Omental fat pad (tissue), 4 donors: ENCODE measurements around the gene MRPL14. TPM values are rescaled to one million over a fixed set of nuclear protein-coding genes. Genes with fewer than 3 reads are reported as not detected.

Experiments
- ATAC-seq: fragments of 150-250 bp; one replicate; pipeline ENCODE4 v1.9.1; 2016; ENCODE audit warnings: mild to moderate bottlenecking, moderate library complexity; ENCODE audit not compliant: low FRiP score
- DNase-seq: peaks from one replicate; pipeline ENCODE4 v3.0.0-alpha.2; 2019; ENCODE audit warnings: low spot score
- total RNA-seq, 4 donors: library from RNA; depleted of rRNA; stranded (reverse); fragments of >200 nt; gene quantifications; one replicate each; pipeline ENCODE4 v1.1.0, GENCODE V29; 2016
- TF ChIP-seq, protein P1 (sequence below), 3 donors: fragments of 450-650 bp; IDR thresholded peaks; one replicate each; pipeline ENCODE4 v1.5.1; 2016 to 2017; ENCODE audit warnings: antibody characterized with exemption in 3 of 3, mild to moderate bottlenecking in 3 of 3, moderate library complexity in 2 of 3

MRPL14 gene
- total RNA-seq, 4 donors from 2014 or later: 29.2 to 36.3 (median 35.5) TPM

- ATAC-seq (no peak), DNase-seq (no peak)
- TF ChIP-seq, protein P1, sequence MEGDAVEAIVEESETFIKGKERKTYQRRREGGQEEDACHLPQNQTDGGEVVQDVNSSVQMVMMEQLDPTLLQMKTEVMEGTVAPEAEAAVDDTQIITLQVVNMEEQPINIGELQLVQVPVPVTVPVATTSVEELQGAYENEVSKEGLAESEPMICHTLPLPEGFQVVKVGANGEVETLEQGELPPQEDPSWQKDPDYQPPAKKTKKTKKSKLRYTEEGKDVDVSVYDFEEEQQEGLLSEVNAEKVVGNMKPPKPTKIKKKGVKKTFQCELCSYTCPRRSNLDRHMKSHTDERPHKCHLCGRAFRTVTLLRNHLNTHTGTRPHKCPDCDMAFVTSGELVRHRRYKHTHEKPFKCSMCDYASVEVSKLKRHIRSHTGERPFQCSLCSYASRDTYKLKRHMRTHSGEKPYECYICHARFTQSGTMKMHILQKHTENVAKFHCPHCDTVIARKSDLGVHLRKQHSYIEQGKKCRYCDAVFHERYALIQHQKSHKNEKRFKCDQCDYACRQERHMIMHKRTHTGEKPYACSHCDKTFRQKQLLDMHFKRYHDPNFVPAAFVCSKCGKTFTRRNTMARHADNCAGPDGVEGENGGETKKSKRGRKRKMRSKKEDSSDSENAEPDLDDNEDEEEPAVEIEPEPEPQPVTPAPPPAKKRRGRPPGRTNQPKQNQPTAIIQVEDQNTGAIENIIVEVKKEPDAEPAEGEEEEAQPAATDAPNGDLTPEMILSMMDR (IDR thresholded peaks at IDR 0.05): no peak
These were observed 41.9 kb upstream of the MRPL14 start for GRCh38 chr6:44169154-44169553.

- no peak for ATAC-seq
- TF ChIP-seq, protein P1 (IDR thresholded peaks at IDR 0.05): no peak
- DNase-seq: no peak
These were observed 40.3 kb upstream of the MRPL14 start for GRCh38 chr6:44167567-44167966.

GRCh38 chr6:44166591-44167184, 39.4 kb upstream of the MRPL14 start:
- TF ChIP-seq, protein P1 (IDR thresholded peaks at IDR 0.05): no peak
- no peak for ATAC-seq
- no peak for DNase-seq

GRCh38 chr6:44166116-44166515, 38.9 kb upstream of the MRPL14 start:
- ATAC-seq (no peak), DNase-seq (no peak)
- TF ChIP-seq, protein P1 (IDR thresholded peaks at IDR 0.05): no peak

GRCh38 chr6:44162876-44163625, 35.8 kb upstream of the MRPL14 start:
- DNase-seq (no peak), ATAC-seq (no peak)
- TF ChIP-seq, protein P1 (IDR thresholded peaks at IDR 0.05): no peak

DNA sequence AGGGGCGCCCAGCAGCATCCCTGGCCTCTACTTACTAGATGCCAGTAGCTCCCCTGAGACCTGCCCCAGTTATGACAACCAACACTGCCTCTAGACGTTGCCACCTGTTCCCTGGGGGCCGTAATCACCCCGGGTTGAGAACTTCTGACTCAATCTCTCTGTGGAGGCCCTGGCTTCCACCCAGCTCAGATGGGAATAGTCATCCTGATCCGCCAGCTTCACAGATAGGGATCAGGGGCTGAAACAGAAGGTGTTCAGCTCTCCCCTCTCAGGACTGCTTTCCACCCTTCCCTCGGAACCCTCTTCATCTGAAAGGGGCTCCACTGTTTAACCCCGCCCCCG, 34.7 kb upstream of the MRPL14 start:
- ATAC-seq: no peak
- TF ChIP-seq, protein P1 (IDR thresholded peaks at IDR 0.05): no peak
- no peak for DNase-seq

DNA sequence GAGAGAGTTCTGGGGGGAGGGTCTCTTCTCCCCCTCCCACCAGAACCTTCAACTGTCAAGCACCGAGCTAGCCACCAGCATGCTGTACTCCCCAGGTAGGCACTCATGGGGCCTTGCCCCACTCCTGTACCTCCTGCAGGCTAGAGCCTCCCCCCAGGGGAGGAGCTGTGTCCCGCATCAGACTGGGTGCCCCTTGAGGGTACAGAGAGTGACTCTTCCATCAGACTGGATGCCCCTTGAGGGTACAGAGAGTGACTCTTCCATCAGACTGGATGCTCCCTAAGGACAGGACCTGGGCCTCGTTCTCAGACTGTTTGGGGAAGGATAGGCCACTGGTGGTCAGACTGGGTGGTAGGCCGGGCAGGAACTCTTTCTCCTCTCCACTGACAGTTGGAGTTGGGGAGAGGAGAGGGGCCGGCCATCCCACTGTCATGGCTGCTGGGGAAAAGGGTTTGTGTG, 31.5 kb upstream of the MRPL14 start, which contains the start of gene CAPN11:
Gene CAPN11, plus strand, starts transcription at position 51 of the 459 bp plus-strand sequence. Its CDS starts 29 bp downstream, at position 80.
- TF ChIP-seq, protein P1 (IDR thresholded peaks at IDR 0.05): no peak
- ATAC-seq (no peak), DNase-seq (no peak)
